GM18873 (cell line): ENCODE data around the gene ABCA7.

Source experiments
- ATAC-seq: cut with Tn5 transposase; IDR thresholded peaks from one replicate; pipeline ENCODE4 v1.9.1; 2021; ENCODE audit warnings: mild to moderate bottlenecking, moderate library complexity, moderate number of reproducible peaks; ENCODE audit not compliant: unreplicated experiment, low FRiP score

ABCA7 gene

GRCh38 chr19:1098177-1099051 lies 58.5 kb downstream of the ABCA7 start:
- ATAC-seq: no peak

GRCh38 chr19:1101337-1101698 lies 61.4 kb downstream of the ABCA7 start:
- no peak for ATAC-seq

DNA sequence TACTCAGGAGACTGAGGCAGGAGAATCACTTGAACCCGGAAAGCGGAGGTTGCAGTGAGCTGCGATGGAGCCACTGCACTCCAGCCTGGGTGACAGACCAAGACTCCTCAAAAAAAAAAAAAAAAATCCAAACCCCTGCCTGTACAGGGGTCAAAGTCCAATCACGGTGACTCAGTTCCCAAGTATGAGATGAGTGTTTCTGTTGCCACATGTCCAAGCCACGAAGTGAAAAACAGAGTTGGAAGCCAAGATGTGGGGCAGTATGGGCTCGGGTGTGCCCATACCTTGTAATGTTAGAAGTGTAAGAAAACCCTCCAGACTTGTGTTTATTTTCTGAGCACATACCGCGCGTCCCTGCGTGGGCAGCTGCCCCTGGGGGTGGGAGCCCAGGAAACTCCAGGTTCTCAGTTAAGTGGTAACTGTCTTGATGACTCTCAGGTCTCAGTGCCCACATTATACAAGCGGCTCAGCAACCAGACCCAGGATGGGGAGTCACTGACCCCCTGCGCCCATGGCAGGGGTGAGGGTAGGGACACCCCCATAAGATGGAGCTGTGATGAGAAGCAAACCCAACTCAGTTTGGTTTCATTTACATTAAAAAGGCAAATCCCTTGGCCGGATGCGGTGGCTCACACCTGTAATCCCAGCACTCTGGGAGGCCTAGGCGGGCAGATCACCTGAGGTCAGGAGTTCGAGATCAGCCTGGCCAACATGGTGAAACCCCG lies 62.7 kb downstream of the ABCA7 start:
- ATAC-seq: no peak

- no peak for ATAC-seq
Observed at GRCh38 chr19:1103132-1103707, 63.3 kb downstream of the ABCA7 start.

- peak; percentile 45 for ATAC-seq
Observed at GRCh38 chr19:1103708-1104310, 63.9 kb downstream of the ABCA7 start, which contains the start of gene GPX4. TSS of gene GPX4 (plus strand) at chr19:1103994. CDS start at chr19:1104044, 50 bp downstream.

DNA sequence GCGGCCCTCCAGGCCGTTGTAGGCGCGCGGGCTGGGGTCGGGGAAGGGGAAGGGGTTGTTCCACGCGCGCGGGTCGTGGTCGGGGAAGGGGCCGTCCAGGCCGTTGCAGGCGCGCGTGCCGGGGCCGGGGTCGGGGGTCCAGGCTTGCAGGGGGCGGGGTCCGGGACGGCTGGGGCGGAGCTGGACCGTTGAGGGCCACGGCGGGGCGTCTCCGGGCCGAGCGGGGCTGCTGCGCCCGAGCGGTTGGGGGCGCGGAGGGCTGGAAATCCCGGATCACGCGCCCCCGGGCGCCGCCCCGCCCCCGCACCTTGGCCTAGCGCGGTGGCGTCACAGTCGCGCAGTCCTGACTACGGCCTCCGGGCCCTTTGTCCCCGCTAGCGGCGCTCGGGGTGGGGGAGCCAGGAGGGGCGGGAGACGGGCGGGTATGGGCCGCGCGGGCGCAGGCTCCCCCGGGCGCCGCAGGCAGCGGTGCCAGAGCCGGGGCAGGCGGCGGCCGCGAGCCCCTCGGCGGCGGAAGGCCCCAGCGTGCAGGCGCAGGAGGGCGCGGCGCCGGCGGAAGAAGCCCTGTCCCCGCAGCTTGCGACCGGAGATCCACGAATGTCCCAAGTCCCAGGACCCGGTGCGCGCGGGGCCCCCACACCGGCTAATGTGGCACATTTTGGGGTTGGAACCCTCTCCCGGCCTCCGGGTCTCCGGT lies 64.6 kb downstream of the ABCA7 start:
- no peak for ATAC-seq

DNA sequence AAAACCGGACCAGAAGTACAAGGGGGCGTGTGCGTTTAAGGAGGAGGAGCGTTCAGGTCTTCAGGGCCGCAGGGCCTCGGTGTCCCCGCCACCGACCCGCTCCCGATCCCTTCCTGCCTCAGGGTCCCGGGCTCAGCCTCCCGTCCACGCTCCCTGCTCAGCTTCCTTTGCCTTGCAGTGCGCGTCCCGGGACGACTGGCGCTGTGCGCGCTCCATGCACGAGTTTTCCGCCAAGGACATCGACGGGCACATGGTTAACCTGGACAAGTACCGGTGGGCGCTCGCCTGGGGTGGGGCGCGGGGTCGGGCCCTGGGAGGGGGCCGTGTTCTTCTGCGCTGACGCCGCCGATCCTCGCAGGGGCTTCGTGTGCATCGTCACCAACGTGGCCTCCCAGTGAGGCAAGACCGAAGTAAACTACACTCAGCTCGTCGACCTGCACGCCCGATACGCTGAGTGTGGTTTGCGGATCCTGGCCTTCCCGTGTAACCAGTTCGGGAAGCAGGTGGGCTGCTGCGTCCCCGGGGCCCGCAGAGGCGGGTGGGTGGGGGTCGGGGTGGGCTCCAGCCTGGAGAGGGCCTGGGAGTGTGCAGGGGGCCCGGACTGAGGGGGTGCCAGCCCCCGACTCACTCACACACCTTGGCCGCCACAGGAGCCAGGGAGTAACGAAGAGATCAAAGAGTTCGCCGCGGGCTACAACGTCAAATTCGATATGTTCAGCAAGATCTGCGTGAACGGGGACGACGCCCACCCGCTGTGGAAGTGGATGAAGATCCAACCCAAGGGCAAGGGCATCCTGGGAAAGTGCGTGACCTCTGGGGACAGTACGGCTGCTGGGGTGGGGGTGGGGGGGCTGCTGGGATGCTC lies 65.3 kb downstream of the ABCA7 start:
- no peak for ATAC-seq

- ATAC-seq: no peak
Observed at GRCh38 chr19:1105873-1106840, 66.2 kb downstream of the ABCA7 start.

DNA sequence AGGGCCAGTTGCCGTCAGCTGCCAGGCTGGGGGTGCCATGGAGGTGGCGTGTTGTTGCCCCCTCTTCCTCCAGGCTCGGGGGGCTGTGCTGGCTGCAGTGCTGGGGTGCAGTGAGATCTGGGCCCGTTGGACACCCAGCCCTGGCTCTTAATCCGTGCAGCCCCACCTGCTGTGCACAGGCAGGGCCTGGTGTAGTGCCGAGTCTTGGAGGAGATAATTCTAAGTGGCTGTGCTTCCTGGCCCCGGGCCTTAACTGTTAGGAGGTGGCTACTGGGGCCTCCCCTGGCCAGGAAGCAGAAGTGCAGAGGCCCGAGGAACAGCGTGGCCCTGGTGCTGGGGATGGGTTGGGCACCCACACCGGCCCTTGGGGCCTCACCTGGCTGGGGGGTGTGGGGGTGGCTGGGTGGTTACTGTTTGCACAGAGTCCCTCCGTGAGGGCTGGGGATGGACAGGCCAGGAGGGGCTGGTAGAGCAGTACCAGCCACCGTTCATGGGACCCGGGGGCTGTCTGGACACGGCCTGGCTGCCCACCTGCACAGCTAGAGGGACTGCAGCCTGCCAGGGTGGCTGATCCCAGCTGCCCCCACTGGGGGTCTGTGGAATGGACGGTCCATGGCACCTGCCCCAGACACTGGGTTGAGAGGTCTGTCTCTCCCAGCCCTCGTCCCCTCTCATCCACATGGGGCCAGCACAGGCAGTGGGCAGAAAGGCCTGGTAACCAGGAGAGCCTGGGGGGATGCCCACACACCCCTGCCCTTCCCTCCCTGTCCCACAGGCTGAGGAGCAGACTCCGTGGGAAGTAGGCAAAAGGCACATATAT lies 67.1 kb downstream of the ABCA7 start:
- no peak for ATAC-seq

DNA sequence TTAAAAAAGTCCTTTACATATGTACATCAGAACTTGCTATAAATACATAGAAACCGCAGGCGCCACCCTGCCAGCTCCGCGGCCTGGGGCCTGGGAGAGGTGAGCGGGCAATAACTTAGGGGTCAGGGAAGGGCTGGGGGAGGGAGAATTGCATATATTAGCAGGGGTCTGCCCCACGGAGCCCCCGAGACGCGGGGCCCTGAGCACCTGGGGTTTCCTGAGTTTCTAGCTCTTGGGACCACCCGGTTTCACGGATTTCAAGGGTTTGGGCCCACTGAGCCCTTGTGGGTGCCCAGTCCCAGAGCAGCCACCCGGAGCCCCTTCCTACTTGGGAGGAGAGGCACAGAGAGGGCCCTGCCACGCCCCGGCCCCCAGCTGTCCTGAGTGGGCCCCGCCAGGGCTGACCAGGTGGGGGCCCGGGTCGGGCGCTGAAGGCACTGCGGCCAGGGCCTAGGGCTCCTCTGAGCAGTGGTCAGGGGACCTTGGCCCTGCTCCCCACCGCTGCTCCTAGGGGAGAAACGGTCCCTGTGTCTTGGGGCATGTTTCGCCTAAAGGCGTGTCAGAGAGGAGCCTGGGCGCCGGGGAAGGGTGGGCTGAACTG lies 67.9 kb downstream of the ABCA7 start:
- no peak for ATAC-seq

- no peak for ATAC-seq
Observed at GRCh38 chr19:1108291-1109031, 68.6 kb downstream of the ABCA7 start.

DNA sequence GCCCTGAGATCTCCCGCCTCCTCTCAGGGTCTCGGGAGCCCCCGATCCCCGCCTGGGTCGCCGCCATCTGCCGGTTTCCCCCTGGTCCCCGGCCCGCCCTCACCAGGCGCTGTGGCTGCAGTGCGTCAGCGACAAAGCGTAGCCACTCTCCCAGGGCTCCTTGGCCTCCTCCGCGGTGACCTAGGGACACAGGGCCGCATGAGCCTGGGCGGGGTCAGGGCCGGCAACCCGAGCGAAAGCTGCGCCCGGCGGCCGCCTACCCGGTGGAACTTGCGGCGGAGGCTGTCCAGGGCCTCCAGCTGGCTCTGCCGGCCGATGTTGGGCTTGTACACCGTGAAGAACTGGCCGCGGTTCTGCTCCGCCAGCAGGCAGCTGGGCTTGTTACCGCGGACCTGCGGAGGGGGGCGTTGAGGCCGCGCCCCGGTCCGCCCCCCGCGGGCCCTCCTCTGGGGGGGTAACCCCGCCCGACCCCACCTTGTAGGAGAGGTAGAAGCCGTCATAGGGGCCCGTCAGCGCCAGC lies 69.2 kb downstream of the ABCA7 start:
- no peak for ATAC-seq

- no peak for ATAC-seq
Observed at GRCh38 chr19:1109697-1110671, 70.1 kb downstream of the ABCA7 start.

- ATAC-seq: no peak
Observed at GRCh38 chr19:1110809-1111640, 71.1 kb downstream of the ABCA7 start.
